OCI-LY7 (cell line): Measurements from ENCODE around the gene CGNL1.

Source experiments
- CTCF ChIP-seq: fragments of 200-600 bp; sonication (generic); conservative IDR thresholded peaks from 2 replicates; pipeline ENCODE4 v1.5.1; 2014; ENCODE audit warnings: mild to moderate bottlenecking, antibody characterized with exemption, low read length, moderate library complexity, mixed read lengths
- EZH2phosphoT487 ChIP-seq: fragments of 200-600 bp; sonication (generic); IDR thresholded peaks from 2 replicates; pipeline ENCODE4 v1.6.1; 2018; ENCODE audit warnings: low read depth, borderline replicate concordance, mild to moderate bottlenecking, mixed run types, antibody characterized with exemption, low read length, moderate library complexity, mixed read lengths

- TF ChIP-seq CTCF, result no peak
- TF ChIP-seq EZH2phosphoT487, result no peak
Observed at GRCh38 chr15:57549935-57550334, 173.6 kb downstream of the CGNL1 start.
